Gastrocnemius medialis (tissue), 4 donors: Measurements from ENCODE around the gene EIPR1. TPM values are rescaled to one million over a fixed set of nuclear protein-coding genes. Genes with fewer than 3 reads are reported as not detected.

Experiments used
- ATAC-seq, 2 donors: fragments of 150-250 bp; one replicate each; pipeline ENCODE4 v1.9.1; 2016
- DNase-seq, 2 donors: peaks; one replicate each; pipeline ENCODE4 v3.0.0-alpha.2; 2019
- H3K27ac ChIP-seq, 4 donors: fragments of 200-600 bp; sonication (generic); 1 replicate in 1 of 4; 2 replicates in 3 of 4; pipeline ENCODE4 v1.5.1; 2016 to 2018; ENCODE audit warnings: mild to moderate bottlenecking in 2 of 4, moderate library complexity in 1 of 4
- H3K27me3 ChIP-seq, 3 donors: fragments of 200-600 bp; sonication (generic) in 2 of 3; 1 replicate in 1 of 3; 2 replicates in 2 of 3; pipeline versions ENCODE4 v1.5.1 to v1.6.0; 2016 to 2019; ENCODE audit warnings: mild to moderate bottlenecking in 1 of 3, moderate library complexity in 1 of 3
- H3K36me3 ChIP-seq, 2 donors: fragments of 200-600 bp; sonication (generic) in 1 of 2; one replicate each; pipeline ENCODE4 v1.5.1; 2017 to 2018
- H3K4me1 ChIP-seq, 2 donors: fragments of 200-600 bp; sonication (generic) in 1 of 2; one replicate each; pipeline ENCODE4 v1.5.1; 2016 to 2017; ENCODE audit warnings: mild to moderate bottlenecking in 2 of 2
- H3K4me3 ChIP-seq, 4 donors: fragments of 200-600 bp; sonication (generic) in 3 of 4; 1 replicate in 1 of 4; 2 replicates in 3 of 4; pipeline ENCODE4 v1.5.1; 2016 to 2019; ENCODE audit warnings: mild to moderate bottlenecking in 2 of 4
- H3K9me3 ChIP-seq, 3 donors: fragments of 200-600 bp; sonication (generic) in 2 of 3; 1 replicate in 1 of 3; 2 replicates in 2 of 3; pipeline ENCODE4 v1.5.1; 2016 to 2019
- POLR2A ChIP-seq, 2 donors: fragments of 450-650 bp; IDR thresholded peaks; one replicate each; pipeline ENCODE4 v1.6.1; 2017; ENCODE audit warnings: antibody characterized with exemption in 2 of 2, mild to moderate bottlenecking in 2 of 2, moderate library complexity in 2 of 2
- in situ Hi-C, 4 donors: fragments of 200-750 bp; cut with MboI; loops; one replicate each; pipeline versions ENCODE4 v1.15.0 to v1.8.0; 2017; ENCODE audit warnings: low sequenced_read_pairs in 4 of 4
- intact Hi-C: fragments of 100-400 bp; cut with DNase I; formaldehyde crosslinking; loops from one replicate; pipeline ENCODE4 v1.15.1; 2023; ENCODE audit warnings: low total_unique reads
- total RNA-seq, 4 donors: library from RNA; depleted of rRNA; stranded (reverse); fragments of >200 nt; gene quantifications; one replicate each; pipeline versions ENCODE4 v1.1.0 to v1.2.3, GENCODE V29; 2016
- TF ChIP-seq, protein P1 (sequence below), 5 experiments: fragments of 450-650 bp in 3 of 5; fragments of 200-600 bp in 2 of 5; sonication (generic) in 2 of 5; IDR thresholded peaks in 4 of 5; conservative IDR thresholded peaks in 1 of 5; 1 replicate in 4 of 5; 2 replicates in 1 of 5; pipeline ENCODE4 v1.5.1; 2016 to 2019; ENCODE audit warnings: antibody characterized with exemption in 5 of 5, mild to moderate bottlenecking in 3 of 5, moderate library complexity in 3 of 5

The EIPR1 gene
- total RNA-seq, 4 donors from 2014 or later: 23.2 to 30.5 (median 24.4) TPM

DNA sequence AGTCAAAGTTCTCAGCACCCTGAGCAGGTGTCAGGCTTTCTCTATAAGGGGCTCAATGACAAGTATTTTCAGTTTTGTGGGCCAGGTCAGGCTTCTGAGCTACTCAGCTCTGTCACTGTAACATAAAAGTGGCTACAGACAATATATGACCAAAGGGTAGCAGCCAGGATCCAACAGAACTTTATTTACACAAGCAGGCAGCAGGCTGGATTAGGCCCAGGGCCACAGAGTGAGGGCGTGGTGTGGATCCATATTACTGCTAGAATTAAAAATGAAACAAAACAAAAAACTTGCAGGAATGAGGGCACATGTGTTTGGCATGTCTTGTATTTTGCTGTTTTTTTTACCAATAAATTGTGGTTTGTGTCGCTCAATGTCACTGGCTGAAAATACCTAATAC, 143.7 kb downstream of the EIPR1 start:
- in situ Hi-C loops: no loop called here
- no peak for ATAC-seq
- H3K36me3 ChIP-seq: no peaks in the 10 kb centered on the region
- no peak overlapping the region for H3K27ac ChIP-seq
- peaks cover 12 to 13% of the 10 kb centered on the region in 2 donors for H3K4me1 ChIP-seq
- intact Hi-C loops: no loop called here
- H3K27me3 ChIP-seq: no peaks in the 10 kb centered on the region
- no peak overlapping the region for H3K4me3 ChIP-seq
- no peak for DNase-seq
- TF ChIP-seq POLR2A (IDR thresholded peaks at IDR 0.05): no peak
- TF ChIP-seq, protein P1, sequence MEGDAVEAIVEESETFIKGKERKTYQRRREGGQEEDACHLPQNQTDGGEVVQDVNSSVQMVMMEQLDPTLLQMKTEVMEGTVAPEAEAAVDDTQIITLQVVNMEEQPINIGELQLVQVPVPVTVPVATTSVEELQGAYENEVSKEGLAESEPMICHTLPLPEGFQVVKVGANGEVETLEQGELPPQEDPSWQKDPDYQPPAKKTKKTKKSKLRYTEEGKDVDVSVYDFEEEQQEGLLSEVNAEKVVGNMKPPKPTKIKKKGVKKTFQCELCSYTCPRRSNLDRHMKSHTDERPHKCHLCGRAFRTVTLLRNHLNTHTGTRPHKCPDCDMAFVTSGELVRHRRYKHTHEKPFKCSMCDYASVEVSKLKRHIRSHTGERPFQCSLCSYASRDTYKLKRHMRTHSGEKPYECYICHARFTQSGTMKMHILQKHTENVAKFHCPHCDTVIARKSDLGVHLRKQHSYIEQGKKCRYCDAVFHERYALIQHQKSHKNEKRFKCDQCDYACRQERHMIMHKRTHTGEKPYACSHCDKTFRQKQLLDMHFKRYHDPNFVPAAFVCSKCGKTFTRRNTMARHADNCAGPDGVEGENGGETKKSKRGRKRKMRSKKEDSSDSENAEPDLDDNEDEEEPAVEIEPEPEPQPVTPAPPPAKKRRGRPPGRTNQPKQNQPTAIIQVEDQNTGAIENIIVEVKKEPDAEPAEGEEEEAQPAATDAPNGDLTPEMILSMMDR (IDR thresholded peaks at IDR 0.05 in 4 of 5, conservative IDR thresholded peaks at IDR 0.05 in 1 of 5): no peak
- H3K9me3 ChIP-seq: peaks cover 0 to 2% (median 0%) of the 10 kb centered on the region in 3 donors

DNA sequence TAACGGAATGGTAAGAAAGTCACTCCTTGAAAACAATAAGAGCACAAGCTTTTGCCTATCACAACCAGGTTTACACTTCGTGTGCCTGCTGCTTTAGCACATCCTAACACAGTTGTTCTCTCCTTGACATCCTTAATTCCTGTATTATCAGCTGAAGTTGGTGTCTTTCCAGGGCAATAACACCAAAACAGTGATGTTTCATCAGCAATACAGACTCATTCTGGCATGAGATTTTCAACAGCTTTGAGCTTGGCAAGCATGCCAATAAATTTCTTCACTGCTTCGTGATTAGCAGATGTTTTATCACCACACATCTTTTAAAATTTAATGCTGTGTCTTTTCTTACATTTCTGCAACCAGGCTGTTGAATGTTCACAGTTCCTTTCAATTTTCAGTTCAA, 148.4 kb downstream of the EIPR1 start:
- no peak overlapping the region for H3K4me3 ChIP-seq
- H3K27me3 ChIP-seq: no peaks in the 10 kb centered on the region
- H3K27ac ChIP-seq: no peak overlapping the region
- peaks cover 0 to 2% (median 0%) of the 10 kb centered on the region in 3 donors for H3K9me3 ChIP-seq
- TF ChIP-seq, protein P1 (IDR thresholded peaks at IDR 0.05 in 4 of 5, conservative IDR thresholded peaks at IDR 0.05 in 1 of 5): no peak
- no peak for TF ChIP-seq POLR2A (IDR thresholded peaks at IDR 0.05)
- no peaks in the 10 kb centered on the region for H3K4me1 ChIP-seq
- H3K36me3 ChIP-seq: no peaks in the 10 kb centered on the region
- no peak for ATAC-seq
- no peak for DNase-seq
- intact Hi-C loops: no loop called here
- in situ Hi-C loops: no loop called here

DNA sequence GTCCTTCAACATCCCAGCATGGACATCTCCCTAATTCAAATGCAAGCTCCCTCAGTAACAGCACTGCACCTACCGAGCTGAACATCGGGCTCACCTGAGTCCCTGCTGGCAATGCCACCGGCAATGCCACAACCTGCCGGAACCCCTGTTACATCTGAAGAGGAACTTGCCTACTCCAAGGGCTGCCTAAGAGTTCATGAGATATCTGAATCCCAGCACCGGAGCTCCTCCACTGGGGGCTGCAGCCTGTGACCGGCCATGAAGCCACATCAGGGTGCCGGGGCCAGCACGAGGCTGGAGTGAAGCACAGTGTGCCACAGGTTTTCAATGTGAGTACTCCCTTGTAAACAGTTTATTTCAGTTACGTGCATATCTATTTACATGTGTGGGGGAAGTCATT, 152.9 kb downstream of the EIPR1 start:
- in situ Hi-C loops: no loop called here
- ATAC-seq: no peak

DNA sequence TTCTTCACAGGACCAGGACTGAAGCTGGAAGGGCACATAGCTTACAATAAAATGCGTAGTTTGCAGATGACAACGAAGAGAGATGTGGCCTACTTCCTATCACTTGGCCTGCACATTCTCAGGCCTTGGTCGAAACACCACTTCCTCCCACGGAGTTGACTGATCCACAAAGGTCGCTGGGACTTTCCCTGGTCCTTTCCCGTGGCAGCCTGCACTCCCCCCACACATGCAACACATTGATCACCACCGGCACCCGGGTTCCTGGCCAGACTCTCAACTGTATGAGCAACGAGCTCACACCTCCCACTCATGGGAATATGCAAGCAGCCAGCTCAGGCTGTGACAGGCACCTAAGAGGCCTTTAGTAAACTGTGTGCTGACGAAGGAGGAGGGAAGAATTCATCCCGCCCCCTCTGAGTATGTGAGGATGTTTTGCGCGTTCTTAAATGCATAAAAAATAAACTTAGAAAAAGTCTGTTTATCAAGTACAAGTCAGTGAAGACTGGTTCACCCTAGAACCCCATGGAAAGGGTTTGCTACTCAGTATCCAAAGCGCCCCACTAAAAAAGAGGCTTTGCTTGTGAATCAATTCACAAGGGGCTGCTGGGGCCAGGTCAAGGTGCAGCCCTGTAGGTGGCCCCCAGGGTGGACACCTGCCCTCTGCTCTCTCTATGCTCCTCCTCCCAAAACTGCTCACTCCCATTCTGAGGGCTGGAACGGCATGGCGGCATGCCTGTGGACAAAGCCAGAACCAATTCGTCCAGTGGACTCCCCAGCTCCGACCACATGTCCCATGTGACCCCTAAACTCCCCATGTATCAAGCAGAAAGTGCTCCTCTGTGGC, 154.3 kb downstream of the EIPR1 start:
- ATAC-seq (no peak), DNase-seq (no peak)
- Histone ChIP-seq H3K27me3 (no peaks in the 10 kb centered on the region), H3K36me3 (no peaks in the 10 kb centered on the region), H3K9me3 (no peaks in the 10 kb centered on the region), H3K27ac (no peak overlapping the region), H3K4me3 (no peak overlapping the region), H3K4me1 (no peaks in the 10 kb centered on the region)
- intact Hi-C loops (no loop called here), in situ Hi-C loops (no loop called here)
- TF ChIP-seq, protein P1 (IDR thresholded peaks at IDR 0.05 in 4 of 5, conservative IDR thresholded peaks at IDR 0.05 in 1 of 5): no peak
- no peak for TF ChIP-seq POLR2A (IDR thresholded peaks at IDR 0.05)

More for the DNA sequence above, 152.9 kb downstream of the EIPR1 start:
- H3K27ac ChIP-seq: no peak overlapping the region
- H3K4me3 ChIP-seq: no peak overlapping the region
- no peaks in the 10 kb centered on the region for H3K4me1 ChIP-seq
- no peak for TF ChIP-seq POLR2A (IDR thresholded peaks at IDR 0.05)
- TF ChIP-seq, protein P1 (IDR thresholded peaks at IDR 0.05 in 4 of 5, conservative IDR thresholded peaks at IDR 0.05 in 1 of 5): no peak
- no peaks in the 10 kb centered on the region for H3K36me3 ChIP-seq
- H3K27me3 ChIP-seq: no peaks in the 10 kb centered on the region
- H3K9me3 ChIP-seq: no peaks in the 10 kb centered on the region
- no peak for DNase-seq
- intact Hi-C loops: no loop called here
